HL-60 (cell line): Measurements from ENCODE around the gene SMAP2.

Experiments
- CTCF ChIP-seq: IDR thresholded peaks from one replicate; pipeline ENCODE4 v1.5.1; 2011; ENCODE audit warnings: low read length, control low read depth, inconsistent platforms; ENCODE audit not compliant: insufficient read depth
- GABPA ChIP-seq: IDR thresholded peaks from 2 replicates; pipeline ENCODE4 v1.6.1; 2012; ENCODE audit warnings: low read depth
- POLR2AphosphoS5 ChIP-seq: IDR thresholded peaks from 2 replicates; pipeline ENCODE4 v1.6.1; 2012; ENCODE audit warnings: low read depth
- REST ChIP-seq: IDR thresholded peaks from 2 replicates; pipeline ENCODE4 v1.6.1; 2012; ENCODE audit warnings: low read depth; ENCODE audit not compliant: insufficient replicate concordance
- SPI1 ChIP-seq: IDR thresholded peaks from 2 replicates; pipeline ENCODE4 v1.6.1; 2012; ENCODE audit warnings: low read depth, mild to moderate bottlenecking, borderline replicate concordance

DNA sequence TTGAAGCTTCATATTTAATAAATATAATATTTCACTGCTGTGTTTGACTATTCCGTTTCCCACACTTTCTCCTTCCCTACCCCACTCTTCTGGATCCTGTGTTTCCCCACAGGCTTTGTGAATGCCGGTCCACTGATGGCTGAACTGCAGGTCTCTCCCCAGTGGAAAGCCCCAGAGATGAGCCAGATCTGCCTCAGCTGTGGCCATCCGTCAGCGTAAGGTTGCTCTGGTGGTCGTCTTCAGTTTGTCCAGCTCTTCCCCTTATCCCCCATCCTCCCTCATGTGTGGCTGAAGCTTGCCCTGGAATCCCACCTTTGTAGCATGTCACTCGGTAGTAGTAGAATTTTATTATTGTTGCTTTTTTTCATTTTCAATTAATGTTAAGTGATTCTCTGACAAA, 11.4 kb downstream of the SMAP2 start:
- TF ChIP-seq POLR2AphosphoS5, result no peak
- TF ChIP-seq CTCF, result no peak
- no peak for TF ChIP-seq SPI1
- no peak for TF ChIP-seq GABPA
- TF ChIP-seq REST, result no peak
